Measurements from ENCODE around the gene HDAC7. TPM values are rescaled to one million over a fixed set of nuclear protein-coding genes. Genes with fewer than 3 reads are reported as not detected.
"Not testable (repeated sequence)": the region's sequence is repeated elsewhere in the genome, so short reads cannot be mapped to it uniquely, and the experiment has no call there.

Gene HDAC7
- total RNA-seq, 1 donor from 2014 or later = 50.4 TPM

DNA sequence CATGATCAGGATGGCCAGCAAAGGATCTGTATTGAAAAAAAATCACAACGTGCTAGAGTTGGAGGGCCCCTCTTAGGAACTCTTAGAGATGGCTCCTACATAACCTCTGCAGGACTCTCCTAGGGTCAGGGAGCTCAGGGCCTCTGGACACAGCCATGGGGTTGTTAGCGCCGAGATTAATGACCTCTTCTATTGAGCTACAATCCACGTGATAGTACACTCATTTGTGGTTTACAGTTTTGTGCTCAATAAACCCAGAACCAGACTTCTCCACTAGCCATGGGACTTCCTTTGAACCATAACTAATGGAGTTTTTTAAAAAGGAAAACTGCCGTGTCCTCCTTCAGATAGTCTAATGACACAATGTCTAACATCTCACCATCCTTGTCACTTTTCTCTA lies 29.6 kb upstream of the HDAC7 start:
- no peak for DNase-seq (ENCODE audit: low read depth, low spot score)

DNA sequence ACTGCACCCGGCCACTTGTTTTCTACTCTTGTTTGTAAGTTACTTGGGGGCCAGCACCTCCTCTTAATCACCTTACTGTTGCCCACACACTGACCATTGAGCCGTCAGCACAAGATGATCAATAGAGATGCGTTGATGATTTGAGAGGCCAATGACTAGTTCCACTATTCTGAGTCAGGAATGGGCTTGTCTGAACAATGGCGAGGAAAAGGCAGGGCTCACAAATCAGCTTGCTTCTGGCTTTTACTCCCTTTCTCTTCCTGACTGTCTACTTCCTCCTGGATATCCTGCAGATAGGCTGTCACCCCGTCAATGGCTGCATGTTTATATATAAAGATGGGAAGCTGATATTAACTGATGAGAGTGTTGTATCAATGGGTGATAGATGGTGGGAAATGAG lies 29.1 kb upstream of the HDAC7 start:
- DNase-seq (ENCODE audit: low read depth, low spot score) = no peak

DNA sequence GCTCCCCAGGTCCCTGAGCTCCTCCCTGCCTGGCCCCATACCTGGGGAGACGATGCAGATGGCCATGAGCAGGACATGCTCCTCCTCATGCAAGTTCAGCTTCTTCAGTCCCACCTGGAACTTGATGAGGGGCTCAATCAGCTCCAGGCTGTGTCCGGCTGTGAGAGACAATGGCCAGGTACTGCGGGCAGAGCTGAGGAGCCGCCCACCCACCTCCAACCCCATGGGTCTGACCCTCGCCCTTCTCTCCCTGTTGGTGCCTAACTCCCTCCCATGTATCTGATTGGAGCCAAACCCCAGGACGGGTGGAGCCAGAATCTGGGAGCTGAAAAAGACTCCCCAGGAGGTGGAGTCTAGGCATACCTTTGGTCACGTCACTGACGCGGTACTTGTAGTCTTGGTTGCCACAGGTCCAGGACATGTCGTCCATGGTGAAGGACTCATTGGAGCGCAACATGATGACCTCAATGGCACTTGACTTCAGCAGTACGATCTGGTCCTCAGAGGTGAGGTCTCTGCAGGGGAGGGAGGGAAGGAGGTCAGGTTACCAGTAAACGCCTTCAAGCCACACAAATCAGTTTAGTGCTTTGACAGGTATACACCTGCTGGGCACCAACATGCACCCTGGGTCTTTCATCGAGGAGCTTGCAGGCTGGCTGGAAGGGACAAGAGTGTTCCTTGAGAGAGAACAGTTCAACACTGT lies 26.7 kb upstream of the HDAC7 start:
- no peak for DNase-seq (ENCODE audit: low read depth, low spot score)

DNA sequence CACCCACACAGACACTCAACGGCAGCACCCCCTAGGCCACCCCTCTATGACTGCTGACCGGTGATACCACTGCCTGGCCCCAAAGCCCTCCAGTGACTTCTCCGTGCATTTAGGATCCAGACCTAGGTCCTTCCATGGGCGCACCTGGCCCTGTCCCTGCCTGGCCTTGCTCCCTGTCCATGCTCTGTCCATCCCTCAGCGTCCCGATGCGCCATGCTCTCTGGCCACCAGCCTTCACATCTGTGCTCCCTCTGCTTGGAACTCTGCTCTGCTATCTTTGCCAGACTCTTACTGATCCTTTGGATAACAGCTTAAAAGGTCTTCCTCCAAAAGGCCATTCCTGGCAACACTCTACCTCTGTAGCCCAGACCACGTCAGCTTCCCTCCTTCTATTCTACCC lies 25.4 kb upstream of the HDAC7 start:
- DNase-seq (ENCODE audit: low read depth, low spot score) = no peak

DNA sequence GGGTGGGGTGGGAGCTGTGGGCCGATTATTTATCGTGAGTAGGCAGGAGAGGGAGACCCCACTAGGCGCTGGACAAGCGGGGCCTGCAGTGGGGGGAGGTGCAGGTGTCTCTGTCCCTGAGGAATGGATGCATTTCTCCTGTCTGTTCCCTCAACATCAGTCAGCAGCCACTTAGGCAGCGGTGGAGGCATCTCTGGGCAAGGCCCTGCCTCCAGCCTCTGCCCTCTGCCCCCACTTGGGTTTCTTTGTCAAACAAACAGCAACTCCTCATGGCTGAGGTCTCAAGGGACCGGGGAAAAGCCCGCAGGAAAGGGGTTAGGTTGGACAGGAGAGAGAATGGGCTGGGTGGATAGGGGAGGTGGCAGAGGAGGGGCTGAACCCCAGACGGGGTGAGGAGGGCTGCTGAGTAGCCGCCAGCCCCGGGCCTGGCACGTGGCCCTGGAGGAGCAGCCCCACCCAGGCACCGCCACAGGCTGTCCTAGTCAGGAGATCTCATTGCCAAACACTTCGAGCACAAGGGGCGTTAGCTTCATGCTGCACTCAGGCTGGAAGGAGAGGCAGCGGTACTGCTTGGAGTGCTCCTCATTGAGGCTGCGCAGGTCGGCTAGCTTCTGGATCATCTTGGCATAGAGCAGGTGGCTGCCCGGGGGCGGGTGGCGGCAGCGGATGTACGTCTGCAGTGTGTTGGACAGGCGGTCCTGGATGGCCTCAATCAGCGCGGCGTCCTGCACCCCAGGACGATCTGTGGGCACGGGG lies 24.7 kb upstream of the HDAC7 start:
- DNase-seq (ENCODE audit: low read depth, low spot score) = no peak

DNA sequence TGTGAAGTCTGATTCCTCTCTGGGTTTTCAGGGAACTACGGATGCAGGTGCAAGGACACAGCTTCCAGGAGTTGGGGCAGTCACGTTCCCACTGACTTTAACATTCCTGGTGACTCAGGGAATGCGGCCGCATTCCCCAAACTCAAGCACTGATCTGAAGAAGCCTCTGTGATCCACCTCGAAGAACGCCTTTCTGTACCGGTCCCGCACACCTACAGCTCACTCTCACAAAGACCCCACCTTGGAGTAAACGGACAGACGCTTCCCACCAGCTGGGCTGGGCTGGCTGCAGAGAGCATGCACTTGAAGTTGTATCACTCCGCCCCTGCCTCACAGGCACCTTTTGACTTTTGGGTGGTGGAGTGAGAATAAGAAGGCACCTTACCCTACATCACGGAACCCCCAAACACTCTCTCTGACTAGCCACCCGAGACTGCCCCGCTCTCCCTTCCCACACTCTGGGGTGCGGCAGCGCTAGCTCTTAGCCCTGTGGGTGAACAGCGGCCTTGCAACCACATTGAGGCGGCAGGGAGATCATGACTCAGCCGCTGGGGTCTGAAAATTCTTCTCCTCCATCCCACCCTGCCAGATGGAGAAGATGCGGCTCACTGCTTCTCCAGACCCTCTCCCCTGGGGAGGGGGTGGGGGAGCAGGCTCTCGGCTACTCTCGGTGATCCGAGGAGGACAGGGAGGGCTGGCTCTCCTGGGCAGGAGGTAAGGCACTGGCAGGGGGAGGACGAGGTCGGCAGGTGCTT lies 23.7 kb upstream of the HDAC7 start:
- no peak for DNase-seq (ENCODE audit: low read depth, low spot score)

DNA sequence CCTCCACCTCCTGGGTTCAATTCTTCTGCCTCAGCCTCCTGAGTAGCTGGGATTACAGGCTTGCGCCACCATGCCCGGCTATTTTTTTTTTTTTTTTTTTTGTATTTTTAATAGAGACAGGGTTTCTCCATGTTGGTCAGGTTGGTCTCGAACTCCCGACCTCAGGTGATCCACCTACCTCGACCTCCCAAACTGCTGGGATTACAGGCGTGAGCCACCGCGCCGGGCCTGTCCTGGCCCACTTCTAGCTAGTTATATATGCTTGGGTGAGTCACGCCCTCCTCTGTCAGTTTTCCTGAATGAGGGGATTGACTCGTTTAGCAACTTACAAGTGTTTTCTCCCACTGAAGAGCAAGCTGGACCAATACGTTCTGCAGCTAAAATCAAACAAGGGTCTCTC lies 22.8 kb upstream of the HDAC7 start:
- DNase-seq (ENCODE audit: low read depth, low spot score) = not testable (repeated sequence)

DNA sequence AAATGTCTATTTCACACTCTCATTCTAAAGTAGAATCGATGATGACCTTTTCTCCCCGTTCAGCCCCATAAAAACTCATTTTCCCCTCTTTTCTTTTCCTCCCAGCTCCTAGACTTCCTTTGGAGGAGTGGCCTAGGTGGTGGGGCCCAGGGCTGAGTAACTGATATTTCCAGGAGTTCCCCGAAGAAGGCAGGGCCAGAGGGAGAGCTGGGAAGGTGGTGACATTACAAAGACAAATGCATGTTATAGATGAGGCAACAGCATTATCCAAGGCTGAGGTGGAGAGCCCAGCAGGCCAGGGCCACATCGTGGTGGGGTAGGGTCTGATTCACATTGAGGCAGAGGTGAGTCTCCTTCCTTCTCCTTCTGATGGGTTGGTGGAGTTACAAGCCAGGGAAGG lies 22.2 kb upstream of the HDAC7 start:
- DNase-seq (ENCODE audit: low read depth, low spot score) = no peak

DNA sequence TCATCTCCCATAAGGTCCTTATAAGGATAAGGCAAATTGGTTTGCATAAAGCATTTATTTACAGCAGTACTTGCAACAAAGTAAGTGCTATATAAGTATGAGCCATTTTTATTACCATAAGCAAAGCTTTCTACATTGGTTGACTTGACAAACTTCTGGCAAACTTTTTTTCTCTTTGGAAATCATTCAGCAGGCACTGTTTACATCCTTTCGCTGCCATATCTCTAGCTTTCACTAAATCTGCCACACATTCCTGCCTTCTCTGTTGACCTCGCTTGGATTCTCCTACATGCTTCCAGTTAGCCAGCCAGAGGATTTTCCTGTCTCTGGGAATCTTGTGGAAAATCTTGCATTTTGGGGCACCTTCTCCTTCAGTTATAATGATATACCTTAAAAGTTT lies 21.8 kb upstream of the HDAC7 start:
- no peak for DNase-seq (ENCODE audit: low read depth, low spot score)

DNA sequence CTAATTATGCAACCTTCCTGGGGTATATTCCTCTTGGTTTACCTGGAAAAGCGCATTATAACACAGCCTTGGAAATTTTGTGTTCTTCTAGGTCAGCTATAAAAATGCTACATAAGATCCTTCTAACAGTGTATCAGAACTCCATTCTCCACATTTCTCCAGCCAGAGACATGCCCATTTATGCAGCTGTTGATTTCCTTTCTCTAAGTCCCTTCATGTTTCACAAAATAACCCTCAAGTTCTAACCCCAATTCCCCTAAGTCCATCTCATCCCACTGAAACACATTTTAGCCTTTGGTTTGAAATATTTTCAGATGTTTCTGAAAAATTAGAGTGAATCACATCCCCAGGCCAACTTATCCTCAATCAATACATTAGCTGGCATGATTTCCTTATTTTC lies 20.9 kb upstream of the HDAC7 start:
- DNase-seq (ENCODE audit: low read depth, low spot score) = no peak

DNA sequence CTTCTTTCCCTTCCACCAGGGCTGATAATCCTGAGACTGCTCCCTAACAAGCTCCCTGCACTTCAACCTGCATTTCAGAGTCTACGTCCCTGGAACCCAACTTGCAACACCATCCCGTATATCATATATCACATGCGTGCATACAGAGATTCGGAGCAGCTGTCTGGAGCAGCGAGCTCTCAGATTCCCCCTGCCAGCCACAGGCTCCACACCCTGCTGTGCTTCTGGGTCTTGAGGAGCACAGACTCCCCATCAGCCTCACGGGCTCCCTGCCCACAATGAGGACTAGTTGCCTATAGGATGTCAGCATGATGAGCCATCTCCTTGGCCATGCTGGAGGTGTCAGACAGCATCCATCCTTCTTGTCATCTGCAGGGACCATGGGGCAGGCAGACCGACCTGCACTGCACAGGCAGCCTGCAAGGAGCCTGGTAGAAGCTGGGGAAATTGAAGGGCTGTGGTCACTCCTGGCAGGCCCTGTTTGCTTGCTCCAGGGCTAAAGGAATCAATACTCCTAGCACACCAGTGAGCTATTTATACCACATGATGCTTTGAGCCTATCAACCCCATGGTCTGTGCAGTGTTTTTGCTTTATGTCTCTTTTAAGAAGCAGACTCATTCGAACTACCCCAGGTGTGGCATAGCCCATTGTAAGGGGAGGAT lies 19.6 kb upstream of the HDAC7 start:
- no peak for DNase-seq (ENCODE audit: low read depth, low spot score)

DNA sequence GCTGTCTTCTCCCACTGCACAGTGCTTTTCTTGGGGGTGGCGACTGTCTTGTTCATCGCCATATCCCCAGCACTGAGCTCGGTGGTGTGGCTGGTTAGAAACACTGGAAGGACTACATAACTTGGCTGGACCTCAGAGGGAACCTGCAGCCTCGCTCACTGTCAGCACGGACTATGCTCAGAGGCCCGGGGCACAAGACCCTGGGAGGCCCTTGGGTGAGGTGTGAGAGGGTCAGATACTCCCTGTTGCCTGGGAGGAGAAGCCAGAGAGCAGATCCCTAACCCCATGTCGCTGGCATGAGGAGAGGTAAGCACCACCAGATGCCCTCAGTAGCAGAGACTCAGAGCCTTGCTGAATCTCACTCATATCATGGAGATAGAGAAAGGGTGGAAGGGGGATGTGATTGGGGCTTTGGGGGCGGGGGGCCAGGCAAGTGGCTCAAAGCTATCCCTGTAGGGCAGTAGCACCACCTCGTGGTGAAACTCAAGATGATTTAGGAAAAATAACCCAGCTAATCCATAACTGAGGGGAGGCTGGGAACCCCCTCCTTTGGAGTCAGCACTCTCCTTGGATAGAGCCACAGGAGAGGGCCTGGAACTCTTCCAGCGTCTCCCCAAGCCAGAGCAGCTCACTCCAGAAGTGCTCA lies 18.7 kb upstream of the HDAC7 start:
- no peak for DNase-seq (ENCODE audit: low read depth, low spot score)

DNA sequence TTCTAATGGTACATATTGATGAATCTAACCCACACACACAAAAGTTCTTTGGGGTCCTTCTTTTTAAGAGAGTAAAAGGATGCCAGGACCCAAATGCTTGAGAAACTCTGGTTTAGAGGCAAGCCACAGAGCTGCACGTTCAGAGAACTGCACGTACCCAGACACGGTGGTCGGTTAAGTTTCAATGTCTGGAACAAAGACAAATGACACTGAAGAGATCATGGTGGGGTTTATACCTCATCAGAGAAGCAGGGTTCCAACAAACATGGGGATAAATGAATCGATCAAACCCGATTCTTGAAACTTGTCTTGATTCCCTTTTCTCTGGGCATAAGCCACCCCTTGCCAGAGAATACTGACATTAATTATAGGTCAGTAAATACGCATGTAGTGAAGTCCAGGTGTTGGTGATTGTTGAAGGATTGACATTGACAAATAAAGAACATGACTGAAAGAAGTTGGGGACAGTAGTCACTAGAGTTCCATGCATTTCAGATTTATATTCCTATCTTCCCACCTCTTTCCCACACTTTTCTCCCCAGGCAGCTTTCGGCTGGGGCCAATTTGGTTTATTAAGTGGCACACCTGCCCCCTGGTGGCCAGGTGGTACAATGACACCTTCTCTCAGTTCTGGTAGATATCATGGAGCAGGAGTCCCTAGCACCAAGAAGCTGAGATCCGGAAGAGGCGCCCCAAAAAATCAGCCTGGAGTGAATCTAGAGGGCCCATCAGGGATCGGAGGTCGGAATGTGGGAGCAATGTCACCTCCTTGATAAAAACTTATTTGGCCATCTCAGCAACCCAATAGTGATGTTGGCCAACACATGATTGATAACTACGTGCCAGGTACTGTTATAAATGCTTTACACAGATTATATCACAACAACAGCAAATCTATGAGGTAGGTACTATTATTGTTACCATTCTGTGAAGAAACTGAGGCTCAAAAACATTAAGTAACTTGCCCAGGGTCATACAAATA lies 17.8 kb upstream of the HDAC7 start:
- no peak for DNase-seq (ENCODE audit: low read depth, low spot score)

DNA sequence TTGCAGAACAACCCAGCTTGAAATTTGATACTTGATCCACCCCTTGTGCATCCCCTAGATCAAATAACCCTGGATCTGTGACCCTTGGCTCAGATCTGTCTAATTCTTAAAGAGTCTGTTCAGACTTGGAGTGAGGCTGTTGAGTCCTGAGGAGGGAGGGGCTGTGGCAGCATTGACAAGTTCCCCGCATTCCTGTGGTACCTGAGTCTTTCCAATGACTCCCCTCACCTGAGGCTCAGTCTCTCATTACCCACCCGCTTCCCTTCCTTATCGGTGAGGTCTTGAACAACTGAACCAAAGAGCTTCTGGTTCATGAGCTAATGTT lies 16.1 kb upstream of the HDAC7 start:
- no peak for DNase-seq (ENCODE audit: low read depth, low spot score)

DNA sequence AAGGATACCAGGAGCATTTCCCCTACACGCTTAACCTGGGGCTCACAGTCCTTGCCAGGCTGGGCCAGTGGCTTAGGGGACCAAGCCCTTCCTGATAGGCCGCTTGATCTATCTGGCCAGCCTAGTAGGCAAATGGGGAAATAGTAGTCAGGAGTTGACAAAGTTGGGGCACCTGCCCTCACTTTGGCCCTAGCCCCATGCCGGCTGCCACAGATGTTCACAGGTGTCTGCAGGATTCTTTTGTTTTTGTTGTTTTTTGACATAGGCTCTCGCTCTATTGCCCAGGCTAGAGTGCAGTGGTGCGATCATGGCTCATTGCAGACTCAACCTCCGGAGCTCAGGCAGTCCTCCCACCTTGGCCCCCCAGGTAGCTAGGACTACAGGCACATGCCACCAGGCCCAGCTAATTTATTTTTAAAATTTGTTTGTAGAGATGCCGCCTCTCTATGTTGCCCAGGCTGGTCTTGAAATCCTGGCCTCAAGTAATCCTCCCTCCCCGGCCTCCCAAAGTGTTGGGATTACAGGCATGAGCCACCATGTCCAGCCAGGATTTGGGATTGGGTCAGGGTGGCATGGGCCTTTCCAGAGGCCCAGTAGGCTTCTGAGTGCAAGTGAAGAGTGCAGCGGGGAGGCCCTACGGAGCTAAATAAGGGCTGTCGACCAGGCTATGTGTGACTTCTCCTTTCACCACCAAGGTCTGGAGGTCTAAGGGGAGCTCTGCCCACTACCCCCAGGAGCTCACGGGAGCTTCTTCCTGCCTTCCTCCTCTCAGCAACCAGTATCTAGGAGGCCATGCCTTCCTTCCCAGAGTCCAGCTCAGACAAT lies 15.5 kb upstream of the HDAC7 start:
- DNase-seq (ENCODE audit: low read depth, low spot score) = no peak

DNA sequence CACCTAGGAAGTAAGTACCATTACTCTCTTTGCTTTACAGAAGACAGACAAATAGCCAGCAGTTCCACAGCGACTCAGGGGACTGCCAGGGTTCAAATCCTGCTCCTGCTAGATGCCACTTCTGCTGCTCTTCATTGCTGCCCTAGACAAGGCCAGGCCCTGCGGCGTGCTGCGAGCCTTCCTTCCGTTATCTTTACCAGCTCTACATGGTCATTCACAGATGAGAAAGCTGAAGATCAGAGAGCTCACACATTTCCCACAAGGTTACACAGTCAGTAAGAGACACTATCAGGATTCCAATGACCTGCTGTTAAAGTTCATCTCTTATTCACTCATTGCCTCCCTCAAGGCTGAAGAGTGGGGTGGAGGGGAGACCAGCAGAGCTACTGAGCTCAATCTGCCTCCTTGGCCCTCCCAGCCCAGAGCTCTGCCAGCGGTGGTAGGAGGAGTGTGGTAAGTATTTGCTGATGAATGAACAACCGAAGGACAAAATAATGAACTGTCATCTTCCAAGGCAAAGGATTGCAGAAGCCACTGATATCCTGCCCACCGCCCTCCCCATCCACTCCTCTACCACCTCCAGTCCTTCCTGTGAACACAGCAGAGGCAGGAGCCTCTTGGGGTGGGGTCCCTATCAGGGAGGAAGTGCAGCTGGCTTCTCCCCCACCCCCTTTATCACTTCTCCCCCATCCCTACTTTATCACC lies 14.6 kb upstream of the HDAC7 start:
- DNase-seq (ENCODE audit: low read depth, low spot score) = no peak

DNA sequence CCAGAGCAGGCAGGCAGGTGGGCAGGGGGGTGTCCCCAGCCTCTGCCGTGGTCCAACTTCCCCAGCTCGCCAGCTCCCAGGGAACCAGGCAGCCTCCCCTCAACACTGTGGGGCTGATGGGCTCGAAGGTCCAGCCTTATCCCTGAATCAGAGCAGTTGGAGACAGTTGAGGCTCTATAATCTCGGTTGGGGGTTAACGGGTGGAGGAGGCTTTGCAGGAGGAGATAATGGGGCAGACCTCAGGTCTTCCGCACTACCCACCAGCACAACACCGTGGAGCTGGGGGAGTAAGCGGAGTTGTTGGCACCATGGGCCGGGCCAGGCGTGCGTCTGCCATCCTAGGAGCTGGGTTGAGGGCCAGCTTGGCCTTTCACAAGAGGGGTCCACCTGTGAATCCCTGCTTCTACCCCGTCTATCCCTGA lies 13.9 kb upstream of the HDAC7 start:
- DNase-seq (ENCODE audit: low read depth, low spot score) = no peak

DNA sequence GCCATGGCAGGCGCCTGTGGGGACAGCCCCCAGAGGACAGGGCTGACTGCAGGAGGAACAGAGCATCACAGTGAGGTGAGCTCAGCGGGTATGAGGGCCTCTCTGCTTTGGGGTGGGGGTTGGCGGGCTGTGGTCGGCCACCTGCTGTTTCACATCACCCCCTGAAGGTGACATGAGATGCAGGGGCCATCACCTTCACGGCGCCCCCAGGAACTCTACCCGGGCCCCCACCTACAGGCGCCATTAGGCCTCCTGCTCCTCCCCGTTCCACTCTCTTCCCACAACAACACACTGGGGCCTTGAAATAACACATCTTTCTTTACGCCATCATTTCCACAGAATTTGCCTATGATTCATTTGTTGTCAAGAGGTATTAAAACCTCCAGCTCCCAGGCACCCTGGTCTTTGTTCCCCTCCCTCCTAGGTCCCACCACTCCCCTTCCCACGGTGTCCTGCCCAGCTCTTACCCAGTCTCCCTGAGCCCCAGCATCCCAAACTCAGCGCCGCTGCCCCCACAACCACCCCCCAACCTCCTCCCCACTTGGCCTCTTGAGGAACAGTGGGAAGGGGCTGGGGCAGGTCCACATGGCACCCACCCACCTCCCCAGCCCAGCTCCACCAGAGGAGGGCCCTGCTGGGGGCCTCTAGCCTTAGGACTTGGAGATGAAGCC lies 12.7 kb upstream of the HDAC7 start:
- no peak for DNase-seq (ENCODE audit: low read depth, low spot score)
